ENCODE measurements around the gene VPS26C.
"Not testable (repeated sequence)": the region's sequence is repeated elsewhere in the genome, so short reads cannot be mapped to it uniquely, and the experiment has no call there.

The VPS26C gene

DNA sequence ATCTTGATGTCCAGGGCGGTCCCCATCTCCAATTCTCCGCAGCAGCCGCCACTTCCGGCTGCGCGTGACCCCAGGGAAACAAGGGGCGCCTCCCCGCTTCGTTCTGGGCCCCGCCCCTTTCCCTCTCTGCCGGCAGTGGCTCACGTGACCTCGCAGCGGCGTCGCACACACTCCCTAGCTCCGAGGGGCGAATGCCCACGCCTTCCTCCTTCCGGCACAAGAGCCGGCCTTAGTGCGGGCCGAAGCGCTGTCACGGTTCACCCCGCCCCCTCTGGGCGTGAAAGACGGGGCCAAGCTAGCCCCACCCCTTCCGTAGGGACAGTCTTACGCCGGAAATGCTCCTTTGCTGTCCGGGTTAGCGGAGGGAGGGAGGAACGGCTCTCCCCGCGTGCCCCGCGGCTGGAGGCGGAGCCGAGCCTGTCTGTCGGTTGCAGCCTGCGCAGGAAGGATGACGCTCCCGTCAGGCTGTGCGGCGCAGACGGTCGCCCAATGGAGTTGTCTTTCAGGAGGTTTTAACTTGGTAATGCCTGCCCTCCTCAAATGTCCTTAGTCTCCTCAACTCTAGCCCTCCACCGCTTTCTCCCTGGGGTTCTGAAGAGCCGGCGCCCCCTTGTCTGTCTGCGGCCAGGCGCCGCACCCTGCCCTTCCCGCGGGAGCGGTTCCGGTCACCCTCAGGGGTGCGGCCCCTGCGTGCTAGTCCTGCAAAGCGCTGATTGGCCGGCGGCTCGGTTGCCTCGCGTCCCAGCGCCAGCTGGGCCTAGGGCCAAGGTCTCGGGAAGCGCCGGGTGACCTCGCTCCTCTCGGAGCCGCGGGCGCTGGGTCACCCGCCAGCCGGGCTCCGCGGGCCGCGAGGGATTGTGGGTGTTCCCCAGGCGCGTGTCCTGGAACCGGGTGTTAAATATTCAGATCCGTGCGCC is at the start of gene VPS26C:
TSS of gene VPS26C (minus strand) at position 66 of the 917 bp plus-strand sequence. CDS start at position 26, 40 bp downstream.
- no peaks in the 10 kb centered on the region for H3K27me3 ChIP-seq (ENCODE audit: insufficient read depth, low read depth, severe bottlenecking)
- TF ChIP-seq, protein P1, sequence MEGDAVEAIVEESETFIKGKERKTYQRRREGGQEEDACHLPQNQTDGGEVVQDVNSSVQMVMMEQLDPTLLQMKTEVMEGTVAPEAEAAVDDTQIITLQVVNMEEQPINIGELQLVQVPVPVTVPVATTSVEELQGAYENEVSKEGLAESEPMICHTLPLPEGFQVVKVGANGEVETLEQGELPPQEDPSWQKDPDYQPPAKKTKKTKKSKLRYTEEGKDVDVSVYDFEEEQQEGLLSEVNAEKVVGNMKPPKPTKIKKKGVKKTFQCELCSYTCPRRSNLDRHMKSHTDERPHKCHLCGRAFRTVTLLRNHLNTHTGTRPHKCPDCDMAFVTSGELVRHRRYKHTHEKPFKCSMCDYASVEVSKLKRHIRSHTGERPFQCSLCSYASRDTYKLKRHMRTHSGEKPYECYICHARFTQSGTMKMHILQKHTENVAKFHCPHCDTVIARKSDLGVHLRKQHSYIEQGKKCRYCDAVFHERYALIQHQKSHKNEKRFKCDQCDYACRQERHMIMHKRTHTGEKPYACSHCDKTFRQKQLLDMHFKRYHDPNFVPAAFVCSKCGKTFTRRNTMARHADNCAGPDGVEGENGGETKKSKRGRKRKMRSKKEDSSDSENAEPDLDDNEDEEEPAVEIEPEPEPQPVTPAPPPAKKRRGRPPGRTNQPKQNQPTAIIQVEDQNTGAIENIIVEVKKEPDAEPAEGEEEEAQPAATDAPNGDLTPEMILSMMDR (IDR thresholded peaks at IDR 0.05; ENCODE audit: low read depth, low read length): no peak
- DNase-seq: peak; percentile 100
- peak within 1 kb of the TSS; percentile 97 for H3K27ac ChIP-seq
- H3K36me3 ChIP-seq: no peaks in the 10 kb centered on the region; the same call in 1 of the 2 replicates
- H3K9me3 ChIP-seq (ENCODE audit: severe bottlenecking): no peaks in the 10 kb centered on the region
- peak within 1 kb of the TSS; percentile 47 for H3K4me3 ChIP-seq (ENCODE audit: low read depth, low read length)

DNA sequence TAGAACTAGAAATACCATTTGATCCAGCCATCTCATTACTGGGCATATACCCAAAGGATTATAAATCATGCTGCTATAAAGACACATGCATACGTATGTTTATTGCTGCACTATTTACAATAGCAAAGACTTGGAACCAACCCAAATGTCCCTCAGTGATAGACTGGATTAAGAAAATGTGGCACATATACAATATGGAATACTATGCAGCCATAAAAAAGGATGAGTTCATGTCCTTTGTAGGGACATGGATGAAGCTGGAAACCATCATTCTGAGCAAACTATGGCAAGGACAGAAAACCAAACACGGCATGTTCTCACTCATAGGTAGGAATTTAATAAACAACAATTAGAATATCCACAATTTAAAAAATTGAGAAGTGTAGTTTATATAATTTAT is 48.9 kb upstream of the VPS26C start:
- not testable (repeated sequence) for H3K27me3 ChIP-seq (ENCODE audit: insufficient read depth, low read depth, severe bottlenecking); DNase-seq; H3K27ac ChIP-seq; H3K4me3 ChIP-seq (ENCODE audit: low read depth, low read length); H3K36me3 ChIP-seq
- peaks cover 13% of the 10 kb centered on the region for H3K9me3 ChIP-seq (ENCODE audit: severe bottlenecking)

DNA sequence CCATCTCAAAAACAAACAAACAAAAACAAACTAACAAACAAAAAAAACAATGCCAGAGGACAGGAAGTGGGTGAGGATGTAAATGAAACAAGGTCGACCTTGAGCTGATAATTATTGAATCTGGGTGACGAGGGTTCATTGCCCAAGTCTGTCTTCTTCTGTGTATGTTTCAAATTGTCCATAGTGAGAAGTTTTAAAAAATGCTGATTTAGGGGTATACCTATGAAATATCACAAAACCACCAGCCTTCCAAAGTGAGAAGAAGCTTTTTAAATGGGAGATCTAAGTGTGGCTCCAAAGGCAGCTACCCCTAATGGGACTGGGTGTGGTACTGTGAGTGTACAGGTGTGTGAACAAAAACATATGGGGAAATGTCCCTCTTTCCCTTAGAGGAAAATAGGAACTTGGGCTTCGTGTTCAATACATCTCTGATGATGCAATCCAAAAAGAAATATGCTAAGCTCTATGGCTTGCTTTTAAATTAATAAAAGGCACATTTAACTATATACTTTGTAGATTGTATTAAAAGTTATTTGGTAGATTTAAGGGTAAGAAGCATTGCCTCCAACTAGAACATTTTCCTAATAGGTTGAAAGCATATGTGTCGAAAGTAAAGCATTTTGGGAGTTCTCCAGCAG is 33.1 kb upstream of the VPS26C start:
- Histone ChIP-seq H3K27me3 (ENCODE audit: insufficient read depth, low read depth, severe bottlenecking) (no peaks in the 10 kb centered on the region), H3K4me3 (ENCODE audit: low read depth, low read length) (no peak overlapping the region), H3K9me3 (ENCODE audit: severe bottlenecking) (no peaks in the 10 kb centered on the region), H3K27ac (no peak overlapping the region), H3K36me3 (no peaks in the 10 kb centered on the region)
- TF ChIP-seq, protein P1 (IDR thresholded peaks at IDR 0.05; ENCODE audit: low read depth, low read length): no peak
- DNase-seq: no peak

DNA sequence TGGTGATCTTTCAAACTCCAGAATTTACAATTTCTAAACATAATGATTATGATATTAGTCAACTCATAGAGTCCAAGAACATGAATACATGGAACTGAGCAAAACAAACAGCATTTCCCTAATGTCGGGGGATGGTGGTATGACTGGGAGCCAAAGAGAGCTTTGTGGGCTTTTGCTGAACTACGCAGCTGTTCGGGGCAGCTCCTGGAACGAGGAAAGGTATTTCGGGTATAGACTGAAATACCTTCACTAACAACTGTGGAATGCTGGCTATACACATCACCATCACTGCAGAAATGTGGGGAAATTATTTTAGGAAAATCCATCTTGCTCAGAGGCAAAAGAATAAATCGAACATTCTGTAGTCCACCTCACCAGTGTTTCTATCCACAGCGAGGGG is 30.2 kb upstream of the VPS26C start:
- Histone ChIP-seq H3K27me3 (ENCODE audit: insufficient read depth, low read depth, severe bottlenecking) (no peaks in the 10 kb centered on the region), H3K4me3 (ENCODE audit: low read depth, low read length) (no peak overlapping the region), H3K27ac (no peak overlapping the region), H3K36me3 (no peaks in the 10 kb centered on the region), H3K9me3 (ENCODE audit: severe bottlenecking) (no peaks in the 10 kb centered on the region)
- DNase-seq: no peak
- TF ChIP-seq, protein P1 (IDR thresholded peaks at IDR 0.05; ENCODE audit: low read depth, low read length): no peak

DNA sequence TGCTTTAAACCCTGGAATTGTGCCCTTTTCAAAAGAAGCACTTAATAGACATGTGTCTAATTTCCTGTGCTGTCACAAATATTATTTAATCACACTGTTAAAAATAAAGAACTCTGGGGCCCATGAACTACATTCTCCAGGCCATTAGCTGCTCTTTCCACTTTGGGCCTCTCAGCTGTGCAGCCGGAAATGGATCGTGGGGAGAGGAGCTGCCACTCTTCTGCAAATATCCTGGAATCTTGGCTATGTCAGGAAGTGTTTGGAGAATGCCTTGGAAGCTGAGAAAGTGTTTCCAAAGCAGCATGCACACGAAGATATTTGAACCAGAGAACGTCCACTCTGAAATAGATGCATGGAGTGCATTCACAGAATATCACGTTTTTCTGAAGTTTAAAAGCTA is 27.5 kb upstream of the VPS26C start:
- H3K27me3 ChIP-seq (ENCODE audit: insufficient read depth, low read depth, severe bottlenecking): no peaks in the 10 kb centered on the region
- no peaks in the 10 kb centered on the region for H3K36me3 ChIP-seq
- TF ChIP-seq, protein P1 (IDR thresholded peaks at IDR 0.05; ENCODE audit: low read depth, low read length): no peak
- no peak overlapping the region for H3K4me3 ChIP-seq (ENCODE audit: low read depth, low read length)
- no peak for DNase-seq
- H3K9me3 ChIP-seq (ENCODE audit: severe bottlenecking): no peaks in the 10 kb centered on the region
- H3K27ac ChIP-seq: no peak overlapping the region

DNA sequence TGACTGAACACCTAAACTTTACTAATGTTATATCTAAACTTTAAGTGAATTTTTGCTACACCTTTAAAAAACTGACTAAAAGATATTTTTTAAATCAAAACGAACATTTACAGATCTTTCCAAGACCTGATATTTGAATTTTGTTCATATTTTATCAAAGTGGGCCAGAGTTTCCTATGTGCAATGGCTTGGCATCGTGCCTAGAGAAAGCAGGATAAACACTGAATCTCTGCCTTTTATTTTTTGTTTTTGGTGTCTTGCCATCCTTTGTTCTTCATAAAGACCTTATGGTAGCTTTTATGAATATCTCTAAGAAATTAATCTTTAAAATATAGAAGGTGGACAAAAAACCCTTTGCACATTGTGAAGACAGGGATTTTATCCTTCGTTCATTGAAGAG is 25.8 kb upstream of the VPS26C start:
- H3K27me3 ChIP-seq (ENCODE audit: insufficient read depth, low read depth, severe bottlenecking): no peaks in the 10 kb centered on the region
- no peak overlapping the region for H3K4me3 ChIP-seq (ENCODE audit: low read depth, low read length)
- DNase-seq: no peak
- H3K27ac ChIP-seq: no peak overlapping the region
- no peaks in the 10 kb centered on the region for H3K36me3 ChIP-seq
- H3K9me3 ChIP-seq (ENCODE audit: severe bottlenecking): no peaks in the 10 kb centered on the region
- TF ChIP-seq, protein P1 (IDR thresholded peaks at IDR 0.05; ENCODE audit: low read depth, low read length): no peak
